HUES48 (cell line): Measurements from ENCODE around the gene TUBB3.

Experiments used
- H3K27ac ChIP-seq: one replicate; pipeline ENCODE4 v1.7.0; 2013; ENCODE audit warnings: low read depth, low read length, inconsistent platforms
- H3K27me3 ChIP-seq: 2 replicates; pipeline ENCODE4 v1.6.1; 2013; ENCODE audit warnings: mild to moderate bottlenecking, low read length; ENCODE audit not compliant: control insufficient read depth, insufficient read depth
- H3K36me3 ChIP-seq: 2 replicates; pipeline ENCODE4 v1.6.1; 2013; ENCODE audit warnings: low read length; ENCODE audit not compliant: control insufficient read depth, insufficient read depth
- H3K4me1 ChIP-seq: 2 replicates; pipeline ENCODE4 v1.6.1; 2013; ENCODE audit warnings: mild to moderate bottlenecking, low read length; ENCODE audit not compliant: control insufficient read depth, insufficient read depth
- H3K4me3 ChIP-seq: 2 replicates; pipeline ENCODE4 v1.5.1; 2013; ENCODE audit warnings: mild to moderate bottlenecking, low read depth, low read length
- H3K9ac ChIP-seq: 2 replicates; pipeline ENCODE4 v1.6.1; 2013; ENCODE audit warnings: mild to moderate bottlenecking, low read depth, low read length, moderate library complexity
- H3K9me3 ChIP-seq: 2 replicates; pipeline ENCODE4 v1.6.1; 2013; ENCODE audit warnings: low read length; ENCODE audit not compliant: control insufficient read depth, insufficient read depth

The TUBB3 gene

DNA sequence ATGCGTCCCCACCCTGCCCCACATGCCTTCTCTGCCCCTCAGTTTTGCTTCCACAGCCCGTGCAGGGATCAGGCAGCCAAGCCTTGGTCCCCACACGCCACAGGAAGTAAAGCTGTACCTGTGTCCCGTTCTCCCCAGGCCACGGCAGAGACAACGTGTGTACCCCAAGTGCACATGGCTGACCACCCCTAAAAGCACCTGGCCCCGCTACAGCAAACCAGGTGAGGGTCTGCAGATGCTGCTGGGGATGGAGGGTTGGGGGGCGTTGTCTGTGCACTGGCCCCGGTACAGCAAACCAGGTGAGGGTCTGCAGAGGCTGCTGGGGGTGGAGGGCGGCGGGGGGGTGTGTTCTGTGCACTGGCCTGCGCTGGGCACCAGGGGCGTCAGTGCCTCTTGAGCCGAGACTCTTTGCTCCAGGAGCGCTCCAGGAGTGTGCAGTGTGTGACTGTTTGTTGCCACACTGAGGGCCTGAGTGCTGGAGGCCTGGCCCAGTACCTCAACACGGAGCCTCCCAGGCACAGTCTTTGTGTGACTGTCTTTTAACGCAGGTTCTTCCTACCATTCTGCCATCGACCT is 31.0 kb upstream of the TUBB3 start:
- peaks cover 79% of the 10 kb centered on the region for H3K36me3 ChIP-seq

DNA sequence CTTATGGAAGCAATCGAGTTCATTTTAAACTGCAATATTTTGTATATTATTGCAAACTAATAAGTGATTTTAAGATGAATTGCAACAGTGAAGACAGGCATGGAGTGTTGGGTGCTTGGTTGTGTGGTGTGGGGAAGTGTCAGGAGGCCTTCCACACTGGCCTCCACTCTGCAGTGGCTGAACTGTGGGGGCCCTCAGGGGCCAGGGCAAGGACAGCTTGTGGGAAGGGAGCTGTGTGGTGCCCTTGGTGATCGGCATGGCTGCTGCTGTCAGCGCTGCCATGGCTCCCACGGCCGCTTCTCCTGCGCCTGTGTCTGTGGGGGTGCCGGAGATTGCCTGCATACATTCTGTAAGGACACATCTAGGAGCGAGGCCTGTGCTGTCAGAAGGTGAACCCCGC is 30.5 kb upstream of the TUBB3 start:
- Histone ChIP-seq H3K36me3 (peaks cover 79% of the 10 kb centered on the region), H3K4me1 (no peaks in the 10 kb centered on the region), H3K4me3 (no peak overlapping the region), H3K27me3 (no peaks in the 10 kb centered on the region), H3K9me3 (no peaks in the 10 kb centered on the region), H3K27ac (no peak overlapping the region), H3K9ac (no peak overlapping the region)

More for the DNA sequence above, 31.0 kb upstream of the TUBB3 start:
- Histone ChIP-seq H3K27ac (no peak overlapping the region), H3K9me3 (no peaks in the 10 kb centered on the region), H3K9ac (no peak overlapping the region), H3K4me1 (no peaks in the 10 kb centered on the region), H3K4me3 (no peak overlapping the region), H3K27me3 (no peaks in the 10 kb centered on the region)

DNA sequence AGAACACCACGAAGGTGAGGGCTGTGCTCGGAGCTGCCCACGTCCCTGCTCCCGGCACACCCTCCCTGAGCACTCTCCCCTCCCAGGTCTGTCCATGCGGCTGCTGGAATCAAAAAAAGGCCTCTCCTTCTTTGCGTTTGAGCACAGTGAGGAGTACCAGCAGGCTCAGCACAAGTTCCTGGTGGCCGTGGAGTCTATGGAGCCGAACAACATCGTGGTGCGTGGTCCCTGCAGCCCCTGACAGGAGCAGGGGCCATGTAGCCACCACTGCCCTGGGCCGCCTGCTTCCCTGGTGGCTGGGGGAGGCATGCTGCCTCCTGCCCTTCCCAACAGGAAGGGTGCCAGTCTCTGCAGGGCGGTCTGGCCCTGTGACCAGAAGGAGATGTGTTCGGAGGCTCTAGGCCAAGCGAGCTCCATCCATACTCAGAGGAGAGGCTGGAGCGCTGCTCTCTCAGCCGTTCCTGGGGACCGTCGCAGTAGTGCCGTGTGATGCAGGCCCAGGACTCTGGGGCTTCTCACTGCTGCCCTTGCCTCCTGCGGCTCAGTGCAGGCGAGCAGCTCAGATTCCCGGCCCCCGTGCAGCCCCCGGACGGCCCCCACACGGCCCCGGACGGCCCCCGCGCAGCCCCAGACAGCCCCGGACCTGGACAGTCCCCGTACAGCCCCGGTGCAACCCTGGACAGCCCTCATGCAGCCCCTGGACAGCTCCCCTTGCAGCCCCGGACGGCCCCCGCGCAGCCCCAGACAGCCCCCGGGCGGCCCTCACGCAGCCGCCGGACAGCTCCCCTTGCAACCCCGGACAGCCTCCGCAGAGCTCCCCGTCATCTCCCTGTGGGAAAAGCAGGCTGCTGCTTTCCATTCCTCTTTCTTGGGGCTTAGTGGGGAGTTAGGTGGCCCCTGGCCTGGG is 29.2 kb upstream of the TUBB3 start:
- H3K4me1 ChIP-seq: no peaks in the 10 kb centered on the region
- no peaks in the 10 kb centered on the region for H3K27me3 ChIP-seq
- no peak overlapping the region for H3K4me3 ChIP-seq
- H3K36me3 ChIP-seq: peaks cover 78% of the 10 kb centered on the region
- no peaks in the 10 kb centered on the region for H3K9me3 ChIP-seq
- H3K9ac ChIP-seq: no peak overlapping the region
- H3K27ac ChIP-seq: no peak overlapping the region

DNA sequence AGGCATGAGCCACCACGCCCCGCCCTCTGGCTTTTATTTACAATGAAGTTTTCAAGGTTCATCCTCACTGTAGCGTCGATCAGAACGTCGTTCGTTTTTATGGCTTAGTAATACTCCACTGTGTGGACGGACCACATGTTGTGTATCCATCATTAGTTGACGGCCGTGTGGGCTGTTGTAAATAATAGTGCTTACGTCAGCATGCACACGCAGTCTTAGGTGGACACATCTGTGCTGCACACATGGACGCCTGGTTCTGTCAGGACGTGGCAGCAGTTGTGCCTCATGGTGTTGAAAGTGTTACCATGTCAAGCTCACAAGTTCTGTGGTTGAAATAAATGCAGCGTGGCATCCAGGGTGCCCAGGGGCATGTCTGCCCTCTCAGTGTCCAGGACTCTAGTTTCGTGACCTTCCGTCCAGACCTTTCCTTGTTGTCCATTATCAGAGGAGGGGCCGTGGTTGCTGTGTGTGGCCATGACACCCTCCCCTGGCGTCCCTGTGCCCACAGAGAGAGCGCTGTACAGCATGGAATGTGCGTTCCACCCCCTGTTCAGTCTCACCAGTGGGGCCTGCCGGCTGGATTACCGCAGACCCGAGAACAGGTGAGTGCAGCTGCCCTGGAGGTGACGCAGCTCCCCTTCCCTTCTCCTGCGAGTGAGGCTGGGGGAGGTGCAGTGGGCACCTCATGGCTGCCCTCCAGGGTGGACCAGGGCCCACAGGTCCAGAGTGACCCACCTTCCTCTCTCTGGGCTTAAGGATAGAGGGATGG is 27.5 kb upstream of the TUBB3 start:
- Histone ChIP-seq H3K36me3 (peaks cover 81% of the 10 kb centered on the region), H3K9me3 (no peaks in the 10 kb centered on the region), H3K9ac (no peak overlapping the region), H3K4me3 (no peak overlapping the region), H3K4me1 (no peaks in the 10 kb centered on the region), H3K27me3 (no peaks in the 10 kb centered on the region), H3K27ac (no peak overlapping the region)

DNA sequence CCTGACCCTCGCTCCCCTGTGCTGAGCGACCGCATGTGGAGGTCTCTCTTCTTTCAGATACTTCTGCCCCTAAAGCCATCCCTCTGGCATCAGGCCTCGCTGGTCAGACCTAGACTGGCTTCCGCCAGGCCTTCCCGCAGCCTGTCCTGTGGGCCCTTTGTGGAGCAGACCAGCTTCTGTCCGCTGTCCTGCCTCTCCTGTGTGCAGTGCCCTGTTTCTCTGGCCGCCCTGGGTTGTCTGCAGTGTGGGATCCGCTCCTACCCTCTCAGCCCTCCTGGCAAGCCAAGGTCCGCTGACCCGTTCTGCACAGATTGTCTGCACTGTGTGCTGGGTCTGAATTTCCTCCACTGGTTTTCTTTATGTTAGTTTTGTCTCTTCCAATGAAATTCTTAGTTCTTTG is 25.9 kb upstream of the TUBB3 start:
- peaks cover 72% of the 10 kb centered on the region for H3K36me3 ChIP-seq
- H3K27ac ChIP-seq: no peak overlapping the region
- H3K4me3 ChIP-seq: no peak overlapping the region
- H3K27me3 ChIP-seq: no peaks in the 10 kb centered on the region
- H3K9ac ChIP-seq: no peak overlapping the region
- H3K4me1 ChIP-seq: no peaks in the 10 kb centered on the region
- H3K9me3 ChIP-seq: no peaks in the 10 kb centered on the region

DNA sequence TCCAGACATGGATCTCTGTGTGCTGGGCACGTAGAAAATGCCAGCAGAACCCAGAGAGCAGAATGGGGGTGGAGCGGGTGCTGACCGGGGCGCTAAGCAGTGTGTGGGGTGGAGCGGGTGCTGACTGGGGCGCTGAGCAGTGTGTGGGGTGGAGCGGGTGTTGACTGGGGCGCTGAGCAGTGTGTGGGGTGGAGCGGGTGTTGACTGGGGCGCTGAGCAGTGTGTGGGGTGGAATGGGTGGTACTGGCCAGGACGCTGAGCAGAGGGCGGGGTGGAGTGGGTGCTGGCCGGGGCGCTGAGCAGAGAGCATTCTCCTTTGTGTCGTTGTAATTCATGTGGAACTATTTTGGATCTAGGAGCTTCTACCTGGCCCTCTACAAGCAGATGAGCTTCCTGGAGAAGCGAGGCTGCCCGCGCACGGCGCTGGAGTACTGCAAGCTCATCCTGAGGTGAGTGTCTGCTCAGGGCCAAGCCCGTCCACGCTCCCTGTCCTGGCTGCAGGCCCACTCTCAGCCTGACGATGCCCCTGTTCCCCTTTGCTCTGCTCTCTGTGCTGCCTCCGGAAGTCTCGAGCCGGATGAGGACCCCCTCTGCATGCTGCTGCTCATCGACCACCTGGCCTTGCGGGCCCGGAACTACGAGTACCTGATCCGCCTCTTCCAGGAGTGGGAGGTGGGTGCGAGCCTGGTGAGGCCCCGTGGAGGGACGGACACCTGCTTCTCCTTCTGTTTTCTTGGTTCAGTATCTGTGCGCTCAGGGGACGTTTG is 24.8 kb upstream of the TUBB3 start:
- Histone ChIP-seq H3K9ac (no peak overlapping the region), H3K27ac (no peak overlapping the region), H3K36me3 (peaks cover 67% of the 10 kb centered on the region), H3K4me1 (no peaks in the 10 kb centered on the region), H3K9me3 (no peaks in the 10 kb centered on the region), H3K27me3 (no peaks in the 10 kb centered on the region), H3K4me3 (no peak overlapping the region)

DNA sequence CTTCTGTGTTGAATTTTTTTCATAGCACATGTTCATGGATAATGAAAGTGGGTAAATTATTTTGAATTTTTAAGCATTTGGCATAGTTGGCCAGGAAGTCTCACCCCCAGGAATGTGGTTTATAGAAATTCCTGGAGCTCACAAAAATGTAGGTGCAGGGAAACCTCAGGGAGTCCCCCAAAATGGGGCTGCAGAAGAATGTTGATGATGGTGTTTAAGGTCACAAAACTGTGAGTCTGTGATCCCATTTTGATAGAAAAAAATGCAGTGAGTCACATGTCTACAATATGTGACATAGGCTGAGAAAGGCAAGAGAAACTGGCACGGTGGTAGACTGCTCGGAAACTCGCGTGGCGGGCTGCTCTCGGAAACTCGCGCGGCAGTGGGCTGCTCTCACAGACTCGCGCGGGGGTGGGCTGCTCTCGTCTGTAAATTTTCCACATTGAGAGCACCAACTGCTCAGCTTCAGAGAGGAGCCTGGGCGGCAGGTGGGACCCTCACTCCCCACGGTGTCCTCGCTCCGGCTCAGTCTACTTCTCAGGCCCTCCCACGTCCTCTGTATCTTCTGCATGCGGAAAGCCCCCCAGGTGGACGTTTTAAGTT is 23.2 kb upstream of the TUBB3 start:
- no peak overlapping the region for H3K9ac ChIP-seq
- H3K4me1 ChIP-seq: no peaks in the 10 kb centered on the region
- H3K36me3 ChIP-seq: peaks cover 72% of the 10 kb centered on the region
- H3K27ac ChIP-seq: no peak overlapping the region
- no peaks in the 10 kb centered on the region for H3K9me3 ChIP-seq
- no peaks in the 10 kb centered on the region for H3K27me3 ChIP-seq
- H3K4me3 ChIP-seq: no peak overlapping the region

DNA sequence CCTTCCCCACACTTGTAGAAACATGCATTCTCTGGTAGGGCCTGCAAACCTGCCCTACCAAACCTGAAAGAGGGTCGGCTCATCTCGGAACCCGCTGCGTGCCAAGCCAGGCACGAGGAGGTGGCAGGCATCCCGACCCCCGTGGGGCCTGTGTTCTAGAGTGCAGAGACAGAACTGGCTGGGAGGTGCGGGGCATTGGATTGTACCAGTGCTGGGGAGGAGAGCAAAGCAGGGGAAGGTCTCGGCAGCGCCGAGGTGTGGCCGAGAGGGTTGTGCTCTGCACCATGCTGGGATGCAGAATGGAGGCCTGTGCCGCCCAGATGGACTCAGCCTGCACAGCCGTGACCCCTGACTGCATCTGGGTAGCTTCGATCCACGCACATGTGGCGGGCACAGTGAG is 22.3 kb upstream of the TUBB3 start:
- H3K9me3 ChIP-seq: no peaks in the 10 kb centered on the region

DNA sequence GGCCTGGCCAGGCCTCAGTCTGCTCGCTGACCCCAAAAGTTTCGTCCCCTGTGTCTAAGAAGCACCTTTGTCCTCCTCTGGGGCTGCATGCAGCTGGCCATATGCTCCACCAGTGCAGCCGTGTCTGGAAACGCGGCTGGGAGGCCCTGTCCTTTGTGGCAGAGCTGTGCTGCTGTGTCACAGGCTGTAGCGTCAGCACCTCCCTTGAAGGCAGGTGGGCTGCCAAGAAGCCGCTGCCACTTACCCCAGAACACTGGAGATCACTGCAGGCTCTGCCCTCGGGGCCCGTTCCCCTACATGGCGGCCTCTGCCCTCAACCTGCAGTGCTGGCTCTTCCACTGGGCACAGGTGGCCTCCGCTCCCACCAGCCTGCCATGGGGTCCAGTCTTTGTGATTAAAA is 20.2 kb upstream of the TUBB3 start:
- Histone ChIP-seq H3K9ac (no peak overlapping the region), H3K4me1 (no peaks in the 10 kb centered on the region), H3K4me3 (no peak overlapping the region), H3K27ac (no peak overlapping the region), H3K27me3 (no peaks in the 10 kb centered on the region), H3K36me3 (peaks cover 69% of the 10 kb centered on the region), H3K9me3 (0 out of 2 replicates have a peak, but pooled peaks cover 7% of the 10 kb centered on the region)

More for the DNA sequence above, 22.3 kb upstream of the TUBB3 start:
- Histone ChIP-seq H3K4me1 (no peaks in the 10 kb centered on the region), H3K9ac (no peak overlapping the region), H3K27ac (no peak overlapping the region), H3K27me3 (no peaks in the 10 kb centered on the region), H3K36me3 (peaks cover 71% of the 10 kb centered on the region), H3K4me3 (no peak overlapping the region)

DNA sequence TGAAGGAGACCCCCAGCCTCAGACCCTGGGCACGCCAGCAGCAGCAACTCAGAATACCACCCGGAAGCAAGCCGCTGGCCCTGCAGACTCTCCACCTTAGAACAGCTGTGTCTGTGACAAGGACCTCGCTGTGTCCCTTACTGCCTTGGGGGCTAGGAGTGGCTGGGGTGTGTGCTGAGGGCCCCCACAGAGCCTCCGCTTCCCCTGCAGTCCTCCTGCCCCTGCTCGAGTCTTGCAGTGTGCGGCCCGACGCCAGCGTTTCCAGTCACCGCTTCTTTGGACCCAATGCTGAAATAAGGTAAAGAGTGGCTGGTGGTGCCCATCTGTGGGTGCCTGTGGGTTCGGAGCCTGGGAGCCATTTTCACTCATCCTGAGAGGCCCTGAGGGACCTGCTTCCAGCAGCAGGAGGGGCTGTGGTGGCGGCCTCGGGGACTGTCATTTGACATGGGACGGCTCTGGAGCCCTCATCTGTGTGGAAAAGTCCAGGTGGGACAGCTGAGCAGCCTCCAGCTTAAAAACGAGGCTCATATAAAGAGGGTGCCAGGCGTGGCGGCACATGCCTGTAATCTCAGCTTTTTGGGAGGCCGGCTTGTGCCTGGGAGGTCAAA is 19.1 kb upstream of the TUBB3 start:
- H3K27ac ChIP-seq: no peak overlapping the region
- H3K36me3 ChIP-seq: peaks cover 63% of the 10 kb centered on the region
- 0 out of 2 replicates have a peak, but pooled peaks cover 7% of the 10 kb centered on the region for H3K9me3 ChIP-seq
- H3K4me3 ChIP-seq: no peak overlapping the region
- H3K9ac ChIP-seq: no peak overlapping the region
- no peaks in the 10 kb centered on the region for H3K27me3 ChIP-seq
- no peaks in the 10 kb centered on the region for H3K4me1 ChIP-seq
